ENCODE data around the gene CTNNBL1. TPM values are rescaled to one million over a fixed set of nuclear protein-coding genes. Genes with fewer than 3 reads are reported as not detected.

Gene CTNNBL1
- total RNA-seq, 1 experiment from 2014 or later = 203 TPM

DNA sequence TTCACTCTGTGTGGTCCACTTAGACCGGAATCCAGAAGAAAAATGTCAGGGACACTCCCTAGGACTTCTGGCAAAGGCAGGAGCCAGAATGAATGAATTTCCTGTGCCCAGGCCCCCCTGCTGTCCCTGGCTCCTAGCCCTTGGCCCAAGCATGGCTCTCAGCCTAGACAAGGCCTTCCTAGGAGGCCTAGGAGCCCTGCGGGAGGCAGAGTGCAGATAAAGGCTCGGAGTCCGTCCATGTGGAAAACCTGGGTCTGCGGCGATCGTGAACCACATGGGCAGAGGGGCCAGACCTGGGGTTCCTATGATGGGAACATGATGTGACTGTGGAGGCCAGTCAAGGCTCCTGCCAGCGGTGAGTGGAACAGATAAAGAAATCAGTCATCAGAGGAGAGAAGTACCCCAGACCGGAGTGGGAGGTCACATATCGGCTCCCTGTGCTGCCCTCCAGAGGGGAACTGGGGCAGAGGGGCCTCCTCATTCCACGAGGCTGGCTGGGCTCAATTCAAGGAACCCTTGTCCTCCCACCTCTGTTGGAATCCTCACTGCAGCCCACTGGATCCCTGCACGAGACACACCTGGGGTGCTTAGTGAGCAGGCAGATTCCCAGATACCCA is 203.2 kb downstream of the CTNNBL1 start:
- peaks cover 13% of the 10 kb centered on the region for H3K27me3 Mint-ChIP-seq (ENCODE audit: insufficient read depth, unreplicated experiment)
- TF ChIP-seq, protein P1, sequence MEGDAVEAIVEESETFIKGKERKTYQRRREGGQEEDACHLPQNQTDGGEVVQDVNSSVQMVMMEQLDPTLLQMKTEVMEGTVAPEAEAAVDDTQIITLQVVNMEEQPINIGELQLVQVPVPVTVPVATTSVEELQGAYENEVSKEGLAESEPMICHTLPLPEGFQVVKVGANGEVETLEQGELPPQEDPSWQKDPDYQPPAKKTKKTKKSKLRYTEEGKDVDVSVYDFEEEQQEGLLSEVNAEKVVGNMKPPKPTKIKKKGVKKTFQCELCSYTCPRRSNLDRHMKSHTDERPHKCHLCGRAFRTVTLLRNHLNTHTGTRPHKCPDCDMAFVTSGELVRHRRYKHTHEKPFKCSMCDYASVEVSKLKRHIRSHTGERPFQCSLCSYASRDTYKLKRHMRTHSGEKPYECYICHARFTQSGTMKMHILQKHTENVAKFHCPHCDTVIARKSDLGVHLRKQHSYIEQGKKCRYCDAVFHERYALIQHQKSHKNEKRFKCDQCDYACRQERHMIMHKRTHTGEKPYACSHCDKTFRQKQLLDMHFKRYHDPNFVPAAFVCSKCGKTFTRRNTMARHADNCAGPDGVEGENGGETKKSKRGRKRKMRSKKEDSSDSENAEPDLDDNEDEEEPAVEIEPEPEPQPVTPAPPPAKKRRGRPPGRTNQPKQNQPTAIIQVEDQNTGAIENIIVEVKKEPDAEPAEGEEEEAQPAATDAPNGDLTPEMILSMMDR (IDR thresholded peaks at IDR 0.05; ENCODE audit: insufficient read depth in 1 of 2, low read depth in 1 of 2, low read length in 1 of 2, severe bottlenecking in 1 of 2, unreplicated experiment in 1 of 2) = peak; percentile 40 to 84
- intact Hi-C loops (cut with micrococcal nuclease; ENCODE audit: unreplicated experiment) = loop anchor here (5.0 kb wide), 1 partner anchor 330 kb away; no protein-coding TSS in a partner anchor
- Histone ChIP-seq H3K4me3 (ENCODE audit: low read depth, low read length) (no peak overlapping the region), H3K4me1 (no peaks in the 10 kb centered on the region), H3K27me3 (replicated peaks; ENCODE audit: control insufficient read depth, insufficient read depth, low read length) (no peaks in the 10 kb centered on the region; the same call in 1 of the 2 replicates), H3K36me3 (ENCODE audit: control insufficient read depth, insufficient read depth, low read length) (no peaks in the 10 kb centered on the region), H3K9me3 (no peaks in the 10 kb centered on the region)
- no peaks in the 10 kb centered on the region for H3K4me1 Mint-ChIP-seq (ENCODE audit: low read depth, unreplicated experiment)
- peak; percentile 54 to 65 for DNase-seq
- BruUV-seq (replicated peaks) = no TSS peak
- POLR2A ChIA-PET = no interaction called here
- H3K27ac Mint-ChIP-seq (ENCODE audit: unreplicated experiment) = no peak overlapping the region
- CTCF ChIA-PET = no interaction called here
- H3K9me3 Mint-ChIP-seq (ENCODE audit: unreplicated experiment) = no peaks in the 10 kb centered on the region
- H3K36me3 Mint-ChIP-seq (ENCODE audit: insufficient read depth, unreplicated experiment) = no peaks in the 10 kb centered on the region
- H3K4me3 Mint-ChIP-seq (ENCODE audit: unreplicated experiment) = no peak overlapping the region

DNA sequence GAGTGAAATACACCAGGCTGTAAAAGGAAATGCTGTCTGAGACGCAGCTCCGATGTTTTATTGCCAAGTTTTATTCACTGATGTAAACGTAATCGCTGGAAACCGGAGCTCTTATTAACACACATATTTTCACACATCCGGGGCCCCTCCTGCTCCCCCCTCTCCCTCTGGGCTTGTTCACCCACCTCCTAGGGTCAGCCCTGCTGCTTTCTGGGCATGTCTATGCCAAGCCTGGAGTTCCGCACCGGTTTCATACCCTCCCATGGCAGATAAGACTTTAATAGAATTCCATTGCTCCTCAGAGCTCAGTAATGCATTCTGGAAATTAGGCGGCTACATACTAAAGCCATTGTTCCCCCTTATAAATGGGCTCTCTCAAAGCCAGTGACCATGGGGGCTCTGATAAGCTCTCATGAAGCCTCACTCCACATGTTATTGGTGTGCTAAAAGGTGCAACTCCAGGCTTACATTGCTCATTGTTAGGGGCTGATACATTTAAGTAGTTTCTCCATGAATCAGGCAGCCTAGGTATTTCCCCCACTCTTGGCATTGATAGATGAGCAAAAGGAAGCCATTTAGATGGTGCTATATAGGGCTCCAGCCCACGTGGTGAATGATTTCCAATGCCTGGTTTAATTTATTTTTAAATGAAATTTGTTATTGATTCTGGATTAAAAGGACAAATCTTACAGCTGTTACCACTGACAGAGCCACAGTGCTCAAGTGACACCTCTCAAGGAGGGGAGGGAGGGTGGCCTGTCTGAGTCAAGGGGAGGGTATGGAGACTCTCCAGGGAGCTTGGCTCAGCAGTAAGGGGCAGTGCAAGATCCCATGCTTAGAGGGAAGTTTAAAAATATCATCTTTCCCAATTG is 204.6 kb downstream of the CTNNBL1 start:
- ChIA-PET CTCF (interaction anchor here (0.5 to 0.6 kb wide), 2 partner anchors 27 to 94 kb away, joined by 3 read pairs; no protein-coding TSS in a partner anchor), POLR2A (no interaction called here)
- intact Hi-C loops (cut with micrococcal nuclease; ENCODE audit: unreplicated experiment) = loop anchor here (5.0 kb wide), 1 partner anchor 331 kb away; no protein-coding TSS in a partner anchor
- no peaks in the 10 kb centered on the region for H3K9me3 Mint-ChIP-seq (ENCODE audit: unreplicated experiment)
- Histone ChIP-seq H3K27me3 (replicated peaks; ENCODE audit: control insufficient read depth, insufficient read depth, low read length) (no peaks in the 10 kb centered on the region; the same call in 1 of the 2 replicates), H3K4me3 (ENCODE audit: low read depth, low read length) (no peak overlapping the region), H3K36me3 (ENCODE audit: control insufficient read depth, insufficient read depth, low read length) (no peaks in the 10 kb centered on the region), H3K4me1 (no peaks in the 10 kb centered on the region), H3K9me3 (no peaks in the 10 kb centered on the region)
- no peak overlapping the region for H3K27ac Mint-ChIP-seq (ENCODE audit: unreplicated experiment)
- H3K4me1 Mint-ChIP-seq (ENCODE audit: low read depth, unreplicated experiment) = peaks cover under 1% of the 10 kb centered on the region
- peaks cover 17% of the 10 kb centered on the region for H3K27me3 Mint-ChIP-seq (ENCODE audit: insufficient read depth, unreplicated experiment)
- TF ChIP-seq, protein P1 (IDR thresholded peaks at IDR 0.05; ENCODE audit: insufficient read depth in 1 of 2, low read depth in 1 of 2, low read length in 1 of 2, severe bottlenecking in 1 of 2, unreplicated experiment in 1 of 2) = no peak
- H3K4me3 Mint-ChIP-seq (ENCODE audit: unreplicated experiment) = no peak overlapping the region
- DNase-seq = no peak
- H3K36me3 Mint-ChIP-seq (ENCODE audit: insufficient read depth, unreplicated experiment) = no peaks in the 10 kb centered on the region
- no TSS peak for BruUV-seq (replicated peaks)
